OCI-LY3 (cell line): ENCODE data around the gene PHKB.
"Not testable (repeated sequence)": the region's sequence is repeated elsewhere in the genome, so short reads cannot be mapped to it uniquely, and the experiment has no call there.

Experiments
- H2AFZ ChIP-seq: fragments of 200-600, 300-600 bp; shearing (Covaris generic); 2 replicates; pipeline ENCODE4 v1.6.0; 2014; ENCODE audit warnings: antibody characterized with exemption, low read depth, low read length
- H3K27ac ChIP-seq: fragments of 200-600, 300-600 bp; sonication (generic); 2 replicates; pipeline ENCODE4 v1.5.1; 2014; ENCODE audit warnings: mild to moderate bottlenecking, low read length, moderate library complexity, mixed read lengths
- H3K27me3 ChIP-seq: fragments of 200-600, 300-600 bp; sonication (generic); 2 replicates; pipeline ENCODE4 v1.6.1; 2014; ENCODE audit warnings: low read depth, low read length, mixed read lengths
- H3K36me3 ChIP-seq: fragments of 200-600, 300-600 bp; sonication (generic); replicated peaks from 2 replicates; pipeline ENCODE3; 2014; ENCODE audit warnings: low read depth, low read length, mixed read lengths
- H3K4me1 ChIP-seq: fragments of 300-600, 200-600 bp; sonication (generic); 2 replicates; pipeline ENCODE4 v1.6.1; 2014; ENCODE audit warnings: low read length, mixed read lengths
- H3K4me2 ChIP-seq: fragments of 200-600, 300-600 bp; sonication (generic); 2 replicates; pipeline ENCODE4 v1.6.1; 2014; ENCODE audit warnings: low read length, mixed read lengths
- H3K4me3 ChIP-seq: fragments of 300-600, 200-600 bp; sonication (generic); 2 replicates; pipeline ENCODE4 v1.5.1; 2014; ENCODE audit warnings: antibody characterized with exemption, mild to moderate bottlenecking, low read length, moderate library complexity
- H3K79me2 ChIP-seq: fragments of 300-600, 200-600 bp; shearing (Covaris generic); 2 replicates; pipeline ENCODE4 v1.6.1; 2014; ENCODE audit warnings: mild to moderate bottlenecking, low read length, mixed read lengths
- H3K9ac ChIP-seq: fragments of 300-600, 200-600 bp; shearing (Covaris generic); 2 replicates; pipeline ENCODE4 v1.6.0; 2014; ENCODE audit warnings: mild to moderate bottlenecking, low read length, moderate library complexity
- H3K9me3 ChIP-seq: fragments of 200-600, 300-600 bp; shearing (Covaris generic); 2 replicates; pipeline ENCODE4 v1.6.1; 2014; ENCODE audit warnings: low read length, mixed read lengths; ENCODE audit not compliant: insufficient read depth
- H4K20me1 ChIP-seq: fragments of 200-600, 300-600 bp; sonication (generic); 2 replicates; pipeline ENCODE4 v1.6.1; 2016; ENCODE audit warnings: low read length, mixed read lengths; ENCODE audit not compliant: insufficient read depth
- CTCF ChIP-seq: fragments of 200-600, 300-600 bp; sonication (generic); IDR thresholded peaks from 2 replicates; pipeline ENCODE4 v1.5.1; 2014; ENCODE audit warnings: antibody characterized with exemption, low read length, low read depth
- EZH2phosphoT487 ChIP-seq: fragments of 200-600 bp; shearing (Covaris generic); IDR thresholded peaks from 2 replicates; pipeline ENCODE4 v1.6.1; 2018; ENCODE audit warnings: antibody characterized with exemption, mixed run types, low read depth

Gene PHKB

GRCh38 chr16:47672475-47672874, 211.3 kb downstream of the PHKB start:
- Histone ChIP-seq H3K4me2 (no peak overlapping the region), H3K9ac (no peak overlapping the region), H3K4me3 (no peak overlapping the region), H4K20me1 (no peaks in the 10 kb centered on the region), H3K36me3 (peaks cover 5% of the 10 kb centered on the region), H3K4me1 (no peaks in the 10 kb centered on the region), H3K27ac (no peak overlapping the region), H3K27me3 (no peaks in the 10 kb centered on the region), H2AFZ (no peak overlapping the region), H3K79me2 (no peaks in the 10 kb centered on the region), H3K9me3 (no peaks in the 10 kb centered on the region)
- no peak for TF ChIP-seq EZH2phosphoT487
- TF ChIP-seq CTCF: no peak

GRCh38 chr16:47676635-47677177, 215.6 kb downstream of the PHKB start:
- H3K36me3 ChIP-seq: peaks cover 5% of the 10 kb centered on the region
- no peak overlapping the region for H3K27ac ChIP-seq
- no peak overlapping the region for H2AFZ ChIP-seq
- no peak overlapping the region for H3K9ac ChIP-seq
- no peaks in the 10 kb centered on the region for H4K20me1 ChIP-seq
- H3K4me1 ChIP-seq: no peaks in the 10 kb centered on the region
- TF ChIP-seq EZH2phosphoT487 (no peak), CTCF (no peak)
- H3K4me2 ChIP-seq: no peak overlapping the region
- H3K4me3 ChIP-seq: no peak overlapping the region
- no peaks in the 10 kb centered on the region for H3K9me3 ChIP-seq
- no peaks in the 10 kb centered on the region for H3K27me3 ChIP-seq
- H3K79me2 ChIP-seq: no peaks in the 10 kb centered on the region

- H3K4me1 ChIP-seq, H3K9ac ChIP-seq, H3K4me3 ChIP-seq, H3K9me3 ChIP-seq, H3K79me2 ChIP-seq, H3K27ac ChIP-seq, H3K36me3 ChIP-seq, H3K4me2 ChIP-seq, H4K20me1 ChIP-seq, H2AFZ ChIP-seq, H3K27me3 ChIP-seq: not testable (repeated sequence)
These were observed 220.4 kb downstream of the PHKB start for GRCh38 chr16:47681571-47681970.

GRCh38 chr16:47687694-47688093, 226.6 kb downstream of the PHKB start:
- Histone ChIP-seq H3K36me3 (no peaks in the 10 kb centered on the region), H3K4me1 (0 out of 2 replicates have a peak, but pooled peaks cover 4% of the 10 kb centered on the region)
- no peak for TF ChIP-seq EZH2phosphoT487
- no peak for TF ChIP-seq CTCF

GRCh38 chr16:47693226-47693625, 232.1 kb downstream of the PHKB start:
- Histone ChIP-seq H3K27ac (no peak overlapping the region), H3K9me3 (no peaks in the 10 kb centered on the region), H2AFZ (no peak overlapping the region), H3K4me3 (no peak overlapping the region), H4K20me1 (no peaks in the 10 kb centered on the region), H3K36me3 (peaks cover 13% of the 10 kb centered on the region), H3K4me1 (no peaks in the 10 kb centered on the region), H3K9ac (no peak overlapping the region), H3K27me3 (no peaks in the 10 kb centered on the region), H3K79me2 (no peaks in the 10 kb centered on the region), H3K4me2 (no peak overlapping the region)
- TF ChIP-seq CTCF (no peak), EZH2phosphoT487 (no peak)

More at GRCh38 chr16:47687694-47688093, 226.6 kb downstream of the PHKB start:
- no peak overlapping the region for H3K4me3 ChIP-seq
- no peak overlapping the region for H2AFZ ChIP-seq
- H3K9ac ChIP-seq: no peak overlapping the region
- no peaks in the 10 kb centered on the region for H3K27me3 ChIP-seq
- no peaks in the 10 kb centered on the region for H3K79me2 ChIP-seq
- H3K4me2 ChIP-seq: no peak overlapping the region
- H3K27ac ChIP-seq: no peak overlapping the region
- H4K20me1 ChIP-seq: no peaks in the 10 kb centered on the region
- H3K9me3 ChIP-seq: no peaks in the 10 kb centered on the region
